Muscle of arm (tissue), 12 donors: ENCODE data around the gene RHOG. TPM values are rescaled to one million over a fixed set of nuclear protein-coding genes. Genes with fewer than 3 reads are reported as not detected.

ENCODE experiments used
- DNase-seq: peaks from one replicate; pipeline ENCODE4 v3.0.0-alpha.2; 2013
- polyA plus RNA-seq, 12 donors: library from polyadenylated mRNA; unstranded; fragments of 120-200 nt; gene quantifications; one replicate each; pipeline ENCODE4 v1.2.1, GENCODE V29; 2013; ENCODE audit not compliant: insufficient read length in 12 of 12

RHOG gene
- polyA plus RNA-seq, 12 donors: 17.9 to 40.1 (median 25.4) TPM; not detected in 1

GRCh38 chr11:3781423-3781822 lies 59.3 kb downstream of the RHOG start:
- DNase-seq: no peak

Other genes starting within 250 kb of the RHOG start
- 1 to 10 TPM in 10 of 12 donors, not detected in 2; 1.7 to 4.9 (median 2.9) TPM for gene ART5, start 199.0 kb downstream of the RHOG start, polyA plus RNA-seq
- gene ART1, start 195.8 kb downstream of the RHOG start, polyA plus RNA-seq: 10 to 100 TPM in 1 of 12 donors, 1 to 10 TPM in 9, not detected in 2; 3.0 to 10.7 (median 6.3) TPM
- gene CHRNA10, start 169.6 kb downstream of the RHOG start, polyA plus RNA-seq: 1 to 10 TPM in 11 of 12 donors, not detected in 1; 2.4 to 6.3 (median 3.8) TPM
- 10 to 100 TPM in 11 of 12 donors, not detected in 1; 36.0 to 64.0 (median 40.9) TPM for gene NUP98, start 43.4 kb downstream of the RHOG start, polyA plus RNA-seq
- gene PGAP2, start 32.4 kb downstream of the RHOG start, polyA plus RNA-seq: 10 to 100 TPM in 11 of 12 donors, not detected in 1; 16.3 to 31.6 (median 20.7) TPM
- 100 to 1,000 TPM in 6 of 12 donors, 10 to 100 TPM in 5, not detected in 1; 55.0 to 120 (median 103) TPM for gene STIM1, start 14.7 kb upstream of the RHOG start, polyA plus RNA-seq